Measurements from ENCODE around the gene EPB41L3. TPM values are rescaled to one million over a fixed set of nuclear protein-coding genes. Genes with fewer than 3 reads are reported as not detected.

EPB41L3 gene
- polyA plus RNA-seq, 2 of the 4 experiments (the other 2 are of a cell fraction): 0.46 to 1.00 TPM

GRCh38 chr18:5568416-5568815, 24.6 kb upstream of the EPB41L3 start:
- 38% methylated on average over 3 of the region's 3 CpGs for WGBS (ENCODE audit: missing lambda C conversion rate)

GRCh38 chr18:5558851-5559250, 15.1 kb upstream of the EPB41L3 start:
- ChIA-PET CTCF (no interaction called here), POLR2A (no interaction called here)
- DNase-seq (ENCODE audit: low read depth in 1 of 2, low spot score in 1 of 2): no peak
- Histone ChIP-seq H3K9me3 (no peaks in the 10 kb centered on the region), H3K4me1 (no peaks in the 10 kb centered on the region), H3K4me2 (no peak overlapping the region), H3K4me3 (no peak overlapping the region), H3K27ac (no peak overlapping the region)
- WGBS (ENCODE audit: missing lambda C conversion rate): 8% methylated on average over 1 of the region's 1 CpG
- FAIRE-seq: no peak
- no peak for ATAC-seq
- TF ChIP-seq ATOH8 (CRISPR knock-in tag; IDR thresholded peaks at IDR 0.05; ENCODE audit: low read depth) (no peak), HDAC2 (IDR thresholded peaks at IDR 0.05) (no peak), HMGXB4 (CRISPR knock-in tag; IDR thresholded peaks at IDR 0.05; ENCODE audit: borderline replicate concordance) (no peak), BCL3 (IDR thresholded peaks at IDR 0.05) (no peak), MYC (IDR thresholded peaks at IDR 0.05; ENCODE audit: borderline replicate concordance, low read length) (no peak), FOSB (CRISPR knock-in tag; IDR thresholded peaks at IDR 0.05) (no peak), FOXS1 (CRISPR knock-in tag; IDR thresholded peaks at IDR 0.05) (no peak), RARB (CRISPR knock-in tag; IDR thresholded peaks at IDR 0.05) (no peak), CEBPB (IDR thresholded peaks at IDR 0.05) (no peak), BHLHE40 (IDR thresholded peaks at IDR 0.05; ENCODE audit: low read depth, low read length) (no peak), TP53 (CRISPR knock-in tag; IDR thresholded peaks at IDR 0.05) (no peak), RNF2 (IDR thresholded peaks at IDR 0.05; ENCODE audit: borderline replicate concordance, low read depth) (no peak), JUN (IDR thresholded peaks at IDR 0.05) (no peak), MAX (IDR thresholded peaks at IDR 0.05) (no peak), CHD2 (IDR thresholded peaks at IDR 0.05; ENCODE audit: low read length, partially characterized antibody) (no peak)

More at GRCh38 chr18:5568416-5568815, 24.6 kb upstream of the EPB41L3 start:
- Histone ChIP-seq H3K27ac (no peak overlapping the region), H3K9me3 (no peaks in the 10 kb centered on the region), H3K4me3 (no peak overlapping the region), H3K4me2 (no peak overlapping the region), H3K4me1 (no peaks in the 10 kb centered on the region)
- DNase-seq (ENCODE audit: low read depth in 1 of 2, low spot score in 1 of 2): no peak
- POLR2A ChIA-PET: no interaction called here
- CTCF ChIA-PET: no interaction called here
- no peak for FAIRE-seq
- ATAC-seq: no peak
- TF ChIP-seq CBX8 (IDR thresholded peaks at IDR 0.05): no peak
- no peak for TF ChIP-seq HOXB13 (CRISPR knock-in tag; IDR thresholded peaks at IDR 0.05; ENCODE audit: low read depth)
- no peak for TF ChIP-seq USF2 (IDR thresholded peaks at IDR 0.05)
- no peak for TF ChIP-seq ZFP36 (IDR thresholded peaks at IDR 0.05; ENCODE audit: borderline replicate concordance, partially characterized antibody)
- TF ChIP-seq HEYL (CRISPR knock-in tag; IDR thresholded peaks at IDR 0.05): no peak
- no peak for TF ChIP-seq HMGXB4 (CRISPR knock-in tag; IDR thresholded peaks at IDR 0.05; ENCODE audit: borderline replicate concordance)
- no peak for TF ChIP-seq BCL3 (IDR thresholded peaks at IDR 0.05)
- TF ChIP-seq FOSL2 (IDR thresholded peaks at IDR 0.05): no peak
- no peak for TF ChIP-seq FOSL2 (CRISPR knock-in tag; IDR thresholded peaks at IDR 0.05)
- no peak for TF ChIP-seq FOXS1 (CRISPR knock-in tag; IDR thresholded peaks at IDR 0.05)
- no peak for TF ChIP-seq MYC (IDR thresholded peaks at IDR 0.05; ENCODE audit: borderline replicate concordance, low read length)
- no peak for TF ChIP-seq CHD4 (IDR thresholded peaks at IDR 0.05; ENCODE audit: borderline replicate concordance)
- no peak for TF ChIP-seq KDM1A (IDR thresholded peaks at IDR 0.05; ENCODE audit: low read depth)
- TF ChIP-seq POLR2A (IDR thresholded peaks at IDR 0.05; ENCODE audit: low read length): no peak
- TF ChIP-seq E2F6 (IDR thresholded peaks at IDR 0.05; ENCODE audit: borderline replicate concordance, low read depth): no peak
- no peak for TF ChIP-seq SREBF2 (IDR thresholded peaks at IDR 0.05)
- TF ChIP-seq BHLHE40 (IDR thresholded peaks at IDR 0.05; ENCODE audit: low read depth, low read length): no peak
- TF ChIP-seq RARB (CRISPR knock-in tag; IDR thresholded peaks at IDR 0.05): no peak

Measured in A549 (cell line).